Measurements from ENCODE around the gene CNDP2.

Gene CNDP2

GRCh38 chr18:74501386-74501785 is 5.2 kb downstream of the CNDP2 start:
- no peak for DNase-seq

- no peak for DNase-seq
Observed at GRCh38 chr18:74503137-74503536, 7.0 kb downstream of the CNDP2 start.

GRCh38 chr18:74505776-74506175 is 9.6 kb downstream of the CNDP2 start:
- DNase-seq = no peak

- DNase-seq = no peak
Observed at GRCh38 chr18:74506448-74507084, 10.4 kb downstream of the CNDP2 start.

- DNase-seq = no peak
Observed at GRCh38 chr18:74507097-74507881, 11.1 kb downstream of the CNDP2 start.

- DNase-seq = no peak
Observed at GRCh38 chr18:74507927-74508326, 11.8 kb downstream of the CNDP2 start.

GRCh38 chr18:74508366-74508765 is 12.2 kb downstream of the CNDP2 start:
- DNase-seq = no peak

GRCh38 chr18:74508821-74509225 is 12.7 kb downstream of the CNDP2 start:
- no peak for DNase-seq

- DNase-seq = no peak
Observed at GRCh38 chr18:74509856-74510769, 13.9 kb downstream of the CNDP2 start.

- DNase-seq = no peak
Observed at GRCh38 chr18:74510770-74511095, 14.6 kb downstream of the CNDP2 start.

GRCh38 chr18:74511823-74512222 is 15.7 kb downstream of the CNDP2 start:
- no peak for DNase-seq

GRCh38 chr18:74512321-74513053 is 16.3 kb downstream of the CNDP2 start:
- DNase-seq = no peak

- DNase-seq = no peak
Observed at GRCh38 chr18:74513149-74513882, 17.2 kb downstream of the CNDP2 start.

- no peak for DNase-seq
Observed at GRCh38 chr18:74513883-74514205, 17.7 kb downstream of the CNDP2 start.

- DNase-seq = no peak
Observed at GRCh38 chr18:74514860-74515495, 18.8 kb downstream of the CNDP2 start.

GRCh38 chr18:74515620-74516231 is 19.6 kb downstream of the CNDP2 start:
- DNase-seq = no peak

GRCh38 chr18:74516271-74517235 is 20.4 kb downstream of the CNDP2 start:
- DNase-seq = no peak

GRCh38 chr18:74517236-74517630 is 21.1 kb downstream of the CNDP2 start:
- DNase-seq = no peak

GRCh38 chr18:74518456-74519295 is 22.5 kb downstream of the CNDP2 start:
- no peak for DNase-seq
